GM19193 (cell line): Measurements from ENCODE around the gene DIS3L2.

Experiments
- POLR2A ChIP-seq: IDR thresholded peaks from 4 replicates; pipeline ENCODE4 v1.6.1; 2011; ENCODE audit not compliant: insufficient read depth, insufficient read length; ENCODE audit errors: extremely low read depth

DIS3L2 gene

DNA sequence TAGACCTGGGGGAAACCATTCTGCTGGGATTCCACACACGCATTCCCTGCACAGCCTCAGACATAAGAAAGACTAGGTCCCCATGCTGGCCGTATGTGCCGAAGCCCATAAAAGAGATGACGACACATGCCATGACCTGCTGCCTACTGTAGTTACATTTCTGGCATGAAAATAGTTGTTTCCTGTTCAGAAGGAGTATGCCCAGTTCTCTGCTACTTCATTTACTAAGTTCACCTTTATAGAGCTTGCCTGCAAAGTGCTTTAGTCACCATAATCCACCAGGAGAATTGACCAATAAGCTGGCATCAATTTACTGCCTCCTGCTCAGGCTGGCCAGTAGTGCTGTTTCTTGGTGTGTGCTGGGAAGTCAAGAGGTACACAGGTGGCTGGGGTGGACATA is 266.8 kb downstream of the DIS3L2 start:
- TF ChIP-seq POLR2A, result no peak

- no peak for TF ChIP-seq POLR2A
Measured at GRCh38 chr2:232228971-232229894, 267.7 kb downstream of the DIS3L2 start.

GRCh38 chr2:232229911-232230310 is 268.4 kb downstream of the DIS3L2 start:
- no peak for TF ChIP-seq POLR2A

- no peak for TF ChIP-seq POLR2A
Measured at GRCh38 chr2:232230560-232230959, 269.0 kb downstream of the DIS3L2 start.

DNA sequence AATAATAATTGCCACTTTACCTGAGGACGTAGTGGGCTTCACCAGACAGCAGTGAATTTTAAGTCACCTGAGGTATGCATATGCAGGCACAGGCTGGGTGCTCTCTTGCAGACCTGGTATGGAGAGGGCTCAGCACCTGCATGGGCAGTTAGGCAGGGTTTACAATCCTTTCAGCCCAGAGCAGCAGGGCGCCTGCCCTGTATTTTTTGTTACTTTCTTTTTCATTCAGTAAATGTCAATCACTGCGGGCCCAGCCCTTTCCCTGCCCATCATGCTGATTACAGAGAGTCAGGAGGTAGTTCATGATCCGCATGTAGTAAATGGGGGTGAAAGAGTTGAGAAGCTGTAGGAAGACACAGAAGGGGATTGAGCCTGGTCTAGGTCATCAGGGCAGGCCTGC is 270.0 kb downstream of the DIS3L2 start:
- no peak for TF ChIP-seq POLR2A

DNA sequence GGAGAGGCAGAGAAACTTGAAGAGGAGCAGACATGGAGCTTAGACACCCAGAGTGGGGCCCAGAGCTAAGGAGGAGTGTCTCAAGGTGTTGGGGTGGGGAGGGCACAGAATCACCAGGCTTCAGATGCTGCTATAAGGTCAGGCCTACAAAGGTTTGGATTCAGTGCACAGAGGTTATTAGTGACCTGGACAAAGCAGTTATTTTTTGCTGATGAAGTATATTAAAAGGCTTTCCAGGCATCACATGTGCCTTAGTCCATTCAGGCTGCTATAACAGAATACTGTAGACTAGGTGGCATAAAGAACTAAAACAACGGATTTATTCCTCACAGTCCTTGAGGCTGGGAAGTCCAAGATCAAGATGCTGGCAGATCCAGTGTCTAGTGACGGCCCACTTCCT is 271.4 kb downstream of the DIS3L2 start:
- TF ChIP-seq POLR2A, result no peak

GRCh38 chr2:232234922-232235615 is 273.6 kb downstream of the DIS3L2 start:
- TF ChIP-seq POLR2A, result no peak

GRCh38 chr2:232235716-232236115 is 274.2 kb downstream of the DIS3L2 start:
- TF ChIP-seq POLR2A, result no peak

DNA sequence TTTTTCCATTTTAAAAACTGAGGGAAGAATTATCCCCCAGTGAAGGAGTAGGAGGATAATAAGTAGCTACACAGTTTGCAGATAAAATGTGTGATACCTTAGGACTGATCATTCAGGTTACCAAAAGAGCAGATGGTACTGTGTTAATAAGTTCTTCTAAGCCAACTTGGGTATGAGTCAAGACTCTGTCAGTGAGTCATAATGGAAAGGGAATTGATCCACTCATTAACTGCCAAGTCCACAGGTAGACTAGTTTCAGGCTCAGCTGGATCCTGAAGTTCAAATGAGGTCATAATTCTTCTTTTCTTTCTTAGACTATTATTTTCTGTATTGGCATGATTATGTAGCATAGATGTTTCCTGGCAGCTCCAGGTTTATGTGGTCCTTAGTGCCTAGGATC is 274.7 kb downstream of the DIS3L2 start:
- TF ChIP-seq POLR2A, result no peak

DNA sequence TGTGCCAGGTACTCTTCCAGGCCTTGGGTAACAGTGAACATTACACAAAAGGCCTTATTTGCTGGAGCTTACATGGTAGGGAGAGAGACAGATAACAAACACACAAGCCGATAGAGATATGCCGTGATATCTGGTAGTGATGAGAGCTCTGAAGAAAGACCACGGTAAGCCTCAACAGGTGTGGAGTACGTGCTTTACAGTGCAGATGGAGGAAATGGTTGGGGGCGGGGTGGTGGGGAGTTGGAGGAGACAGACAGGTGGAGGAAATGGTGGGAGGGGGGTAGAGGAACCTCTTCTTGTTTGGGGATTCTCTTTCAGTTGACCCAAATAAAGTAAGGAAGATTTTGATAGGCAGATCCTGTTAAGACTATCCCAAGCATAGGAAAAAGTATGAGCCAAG is 276.0 kb downstream of the DIS3L2 start:
- no peak for TF ChIP-seq POLR2A

DNA sequence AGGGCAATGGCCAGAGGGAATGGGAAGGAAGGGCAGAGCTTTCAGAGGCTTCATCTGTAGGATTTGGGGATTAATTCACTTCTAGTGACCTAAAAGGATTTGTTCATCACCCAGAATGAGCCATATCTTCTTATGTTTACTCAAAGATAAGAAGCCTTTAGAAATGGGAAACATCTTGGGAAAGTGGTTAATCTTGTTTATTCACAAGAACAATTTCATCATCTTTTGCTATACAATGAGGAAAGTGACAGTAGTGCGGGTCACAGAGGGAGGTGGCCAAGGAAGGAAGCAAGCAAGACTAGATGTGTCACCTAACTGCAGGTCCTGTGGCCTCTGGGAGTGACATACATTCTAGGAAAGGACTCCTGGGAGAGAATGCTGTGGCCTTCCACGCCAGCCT is 276.6 kb downstream of the DIS3L2 start:
- no peak for TF ChIP-seq POLR2A

GRCh38 chr2:232238596-232238995 is 277.1 kb downstream of the DIS3L2 start:
- no peak for TF ChIP-seq POLR2A

DNA sequence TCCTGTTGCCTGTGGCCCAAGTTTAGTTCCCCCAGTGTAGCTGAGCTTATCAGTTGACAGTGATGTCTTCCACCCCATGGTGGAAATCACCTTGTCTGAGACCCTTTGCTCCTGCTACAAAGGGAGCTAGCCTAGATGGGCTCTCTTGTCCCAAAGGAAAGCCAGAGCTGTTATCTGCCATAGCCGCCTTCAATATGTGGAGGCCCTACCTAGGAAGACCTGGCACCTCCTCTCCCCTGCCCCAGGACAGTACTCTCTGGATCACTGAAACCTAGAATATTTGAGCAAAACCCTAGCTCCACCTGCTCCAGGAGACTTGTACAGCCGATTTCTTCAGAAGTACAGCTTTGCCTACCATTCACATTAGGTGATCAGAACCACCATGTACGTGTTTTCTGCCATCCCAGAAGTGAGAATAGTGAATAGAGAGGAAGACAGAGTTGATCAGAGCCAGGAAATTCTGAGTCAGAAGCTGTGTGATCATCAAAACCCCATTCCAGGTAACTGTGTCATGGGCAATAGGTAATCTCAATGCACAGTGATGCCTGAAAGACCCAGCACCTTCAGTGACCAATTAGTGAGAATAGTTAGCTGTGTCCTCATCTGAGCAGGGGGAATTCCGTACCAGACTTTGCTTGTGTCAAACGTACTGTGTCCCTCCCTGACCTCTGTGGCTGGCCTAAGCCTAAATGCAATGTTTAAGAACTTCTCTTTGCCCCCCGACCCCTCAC is 278.6 kb downstream of the DIS3L2 start:
- no peak for TF ChIP-seq POLR2A

DNA sequence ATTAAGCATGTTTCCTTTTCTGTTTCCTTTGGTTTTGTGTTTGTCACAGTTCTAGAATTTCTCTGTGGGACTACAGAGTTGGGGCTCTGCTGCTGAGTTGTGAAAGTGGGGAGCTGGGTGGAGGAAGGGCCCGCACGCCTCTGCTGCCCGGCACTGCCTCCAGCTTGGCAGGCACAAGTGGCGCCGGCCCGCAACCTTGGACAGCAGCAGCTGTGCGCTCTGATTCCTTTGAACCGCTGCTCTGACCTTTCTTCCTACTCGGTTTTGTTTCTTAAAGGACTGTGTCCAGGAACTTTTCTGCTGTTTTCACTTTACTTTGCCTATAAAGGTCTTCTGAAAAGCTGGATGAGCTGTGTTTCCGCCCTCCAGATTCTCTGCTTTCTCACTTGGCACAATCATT is 279.4 kb downstream of the DIS3L2 start:
- no peak for TF ChIP-seq POLR2A

- TF ChIP-seq POLR2A, result no peak
Measured at GRCh38 chr2:232242316-232242715, 280.8 kb downstream of the DIS3L2 start.

DNA sequence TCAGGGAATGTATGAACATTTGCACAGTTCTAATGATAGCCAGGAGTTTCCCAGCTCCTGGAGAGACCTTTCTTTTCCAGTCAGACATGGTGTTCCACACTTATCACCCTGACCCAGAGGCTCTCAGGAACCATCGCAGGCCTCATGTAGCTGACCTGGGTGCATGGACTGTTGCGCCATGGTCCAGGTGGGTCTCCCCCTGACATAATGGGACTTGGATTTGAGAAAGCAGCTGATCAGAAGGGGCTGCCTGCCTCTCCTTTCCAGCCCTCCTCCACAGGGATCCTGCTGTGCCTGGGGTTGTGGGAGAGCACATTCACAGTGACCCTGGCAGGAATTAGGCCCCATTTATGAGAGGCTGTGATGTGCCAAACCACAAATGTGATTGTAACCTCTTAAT is 283.6 kb downstream of the DIS3L2 start:
- no peak for TF ChIP-seq POLR2A

DNA sequence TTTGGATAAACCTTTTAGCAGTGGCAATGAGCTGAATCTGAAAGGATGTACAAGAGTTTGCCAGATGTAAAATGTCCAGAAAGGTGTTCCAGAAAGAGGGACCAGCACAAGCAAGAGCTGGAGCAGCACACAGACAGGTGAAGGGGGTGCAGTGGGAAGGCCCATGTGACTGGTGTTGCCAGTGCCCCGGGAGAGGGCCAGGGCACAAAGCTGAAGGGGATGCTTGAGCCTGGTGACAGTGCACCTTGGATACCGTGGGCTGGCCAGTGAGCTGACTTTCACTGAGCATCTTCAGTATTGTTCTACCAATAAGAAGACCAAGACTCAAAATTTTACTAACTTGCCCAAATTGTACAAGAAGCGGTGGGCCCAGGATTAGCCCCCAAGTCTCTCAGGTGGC is 284.7 kb downstream of the DIS3L2 start:
- TF ChIP-seq POLR2A, result no peak
